Endothelial cell of umbilical vein (primary cell): ENCODE data around the gene FSD2. TPM values are rescaled to one million over a fixed set of nuclear protein-coding genes. Genes with fewer than 3 reads are reported as not detected.

Experiments used
- BruUV-seq: library from RNA; stranded (reverse); fragments of 400-500 nt; replicated peaks from 2 replicates; lab custom pipeline; 2021; lab: Mats Ljungman, UMichigan
- CTCF ChIA-PET: fragments of 300-600, 350-600 bp; sonication (Branson Sonifier 250); formaldehyde crosslinking; loops from one replicate; lab custom pipeline; 2021; ENCODE audit warnings: antibody characterized with exemption, inconsistent platforms; lab: Charles Lee
- POLR2A ChIA-PET: fragments of 300-600, 350-600 bp; sonication (Branson Sonifier 250); formaldehyde crosslinking; loops from one replicate; lab custom pipeline; 2021; ENCODE audit warnings: antibody characterized with exemption, inconsistent platforms; lab: Charles Lee
- DNase-seq: peaks from one replicate; pipeline ENCODE4 v3.0.0-alpha.2; 2011; ENCODE audit warnings: low read depth, low spot score
- FAIRE-seq: peaks from 2 replicates; lab custom pipeline; 2011; peaks lifted over from hg19 to GRCh38; lab: Jason Lieb, UNC
- H2AFZ ChIP-seq: 2 replicates; pipeline ENCODE4 v1.6.0; 2012; ENCODE audit warnings: low read depth, low read length, control low read depth, inconsistent platforms
- H3K27ac ChIP-seq: 2 replicates; pipeline ENCODE4 v1.5.1; 2011; ENCODE audit warnings: low read depth, mild to moderate bottlenecking, control low read depth, low read length, moderate library complexity; ENCODE audit not compliant: insufficient read depth
- H3K27me3 ChIP-seq, 2 experiments: 2 replicates each; pipeline versions ENCODE4 v1.6.0 to v1.6.1; 2011; ENCODE audit warnings: low read length in 2 of 2, mixed read lengths in 1 of 2; ENCODE audit not compliant: control insufficient read depth in 2 of 2, insufficient read depth in 2 of 2
- H3K36me3 ChIP-seq, 2 experiments: 2 replicates in 1 of 2; 3 replicates in 1 of 2; pipeline ENCODE4 v1.5.1; 2011; ENCODE audit warnings: low read length in 2 of 2, mild to moderate bottlenecking in 1 of 2, moderate library complexity in 1 of 2; ENCODE audit not compliant: control insufficient read depth in 2 of 2, insufficient read depth in 2 of 2; ENCODE audit errors: extremely low read depth in 1 of 2
- H3K4me1 ChIP-seq: 3 replicates; pipeline ENCODE4 v1.5.1; 2011; ENCODE audit warnings: mild to moderate bottlenecking, low read length; ENCODE audit not compliant: control insufficient read depth, insufficient read depth; ENCODE audit errors: extremely low read depth
- H3K4me2 ChIP-seq: 2 replicates; pipeline ENCODE4 v1.6.1; 2011; ENCODE audit warnings: low read length, control low read depth, mixed read lengths; ENCODE audit not compliant: insufficient read depth
- H3K4me3 ChIP-seq, 3 experiments: fragments of 200-600 bp in 1 of 3; sonication (generic), shearing (Covaris generic) in 1 of 3; replicated peaks in 1 of 3; 2 replicates each; pipeline ENCODE4 v1.5.1; 2011 to 2016; ENCODE audit warnings: control low read depth in 3 of 3, low read length in 3 of 3, mild to moderate bottlenecking in 2 of 3, inconsistent platforms in 1 of 3, low read depth in 1 of 3, moderate library complexity in 1 of 3; ENCODE audit not compliant: insufficient read depth in 1 of 3
- H3K79me2 ChIP-seq: 2 replicates; pipeline ENCODE4 v1.6.0; 2012; ENCODE audit warnings: low read length, inconsistent platforms; ENCODE audit not compliant: control insufficient read depth, insufficient read depth
- H3K9ac ChIP-seq: replicated peaks from 2 replicates; pipeline ENCODE3; 2011; ENCODE audit warnings: low read length, control low read depth; ENCODE audit not compliant: insufficient read depth; ENCODE audit errors: extremely low read depth
- H3K9me1 ChIP-seq: replicated peaks from 3 replicates; pipeline ENCODE4 v1.6.0; 2011; ENCODE audit warnings: mild to moderate bottlenecking, low read length; ENCODE audit not compliant: control insufficient read depth, insufficient read depth; ENCODE audit errors: extremely low read depth
- H3K9me3 ChIP-seq: replicated peaks from 2 replicates; pipeline ENCODE4 v1.5.1; 2012; ENCODE audit warnings: low read length, inconsistent platforms; ENCODE audit not compliant: control insufficient read depth, insufficient read depth
- H4K20me1 ChIP-seq: replicated peaks from 2 replicates; pipeline ENCODE3; 2011; ENCODE audit warnings: mild to moderate bottlenecking, low read length; ENCODE audit not compliant: control insufficient read depth, insufficient read depth; ENCODE audit errors: extremely low read depth
- FOS ChIP-seq: IDR thresholded peaks from 2 replicates; pipeline ENCODE4 v1.6.1; 2011; ENCODE audit warnings: mild to moderate bottlenecking, low read length, moderate library complexity, borderline replicate concordance; ENCODE audit not compliant: insufficient read depth
- GATA2 ChIP-seq: IDR thresholded peaks from 2 replicates; pipeline ENCODE4 v1.7.0; 2011; ENCODE audit warnings: low read depth, mild to moderate bottlenecking, moderate library complexity, mixed read lengths, low read length; ENCODE audit not compliant: insufficient read length, insufficient read depth
- JUN ChIP-seq: IDR thresholded peaks from 2 replicates; pipeline ENCODE4 v1.6.1; 2011; ENCODE audit warnings: borderline replicate concordance, low read depth; ENCODE audit not compliant: insufficient read length, insufficient read depth
- MYC ChIP-seq: IDR thresholded peaks from one replicate; pipeline ENCODE4 v1.6.1; 2011; ENCODE audit warnings: mild to moderate bottlenecking, low read depth, low read length
- POLR2A ChIP-seq: IDR thresholded peaks from 2 replicates; pipeline ENCODE4 v1.6.1; 2012; ENCODE audit warnings: low read depth, mild to moderate bottlenecking, control low read depth, low read length
- dilution Hi-C: fragments of 300-500 bp; cut with MboI; formaldehyde crosslinking; loops from one replicate; pipeline ENCODE4 v1.15.0; 2019; ENCODE audit warnings: low sequenced_read_pairs; ENCODE audit not compliant: extremely low pct_ligation_motif_present
- intact Hi-C: fragments of 100-400 bp; cut with micrococcal nuclease; formaldehyde crosslinking; loops from one replicate; pipeline ENCODE4 v1.10.0; 2022
- polyA plus RNA-seq, 4 experiments: library from polyadenylated mRNA; depleted of rRNA in 3 of 4; stranded (reverse) in 3 of 4; unstranded in 1 of 4; fragments of >200 nt; gene quantifications; 2 replicates each; pipeline versions ENCODE4 v1.2.1 to v1.2.3, GENCODE V29; 2011 to 2012; ENCODE audit warnings: missing spikeins in 1 of 4
- total RNA-seq: library from RNA; stranded (reverse); gene quantifications from 2 replicates; pipeline ENCODE4 v1.2.3, GENCODE V29; 2021
- TF ChIP-seq, protein P1 (sequence below): IDR thresholded peaks from 2 replicates; pipeline ENCODE4 v1.6.1; 2011; ENCODE audit not compliant: insufficient read depth, insufficient read length
- TF ChIP-seq, protein P2 (sequence below), 2 donors: IDR thresholded peaks; 1 replicate in 1 of 2; 2 replicates in 1 of 2; pipeline ENCODE4 v1.5.1; 2011; ENCODE audit warnings: low read length in 2 of 2, mild to moderate bottlenecking in 2 of 2, moderate library complexity in 2 of 2, control low read depth in 1 of 2, inconsistent platforms in 1 of 2, low read depth in 1 of 2; ENCODE audit not compliant: insufficient read depth in 1 of 2; ENCODE audit errors: extremely low read depth in 1 of 2

Gene FSD2
- total and polyA plus RNA-seq, 2 donors (not counting 3 experiments of a cell fraction or from before 2014, with no cell fraction given) = not detected

- ChIA-PET POLR2A (no interaction called here), CTCF (interaction anchor here (1.2 kb wide), 1 partner anchor 10 kb away, joined by 4 read pairs; no protein-coding TSS in a partner anchor)
- Histone ChIP-seq H4K20me1 (no peaks in the 10 kb centered on the region), H3K9me1 (no peaks in the 10 kb centered on the region), H3K27ac (no peak overlapping the region), H2AFZ (no peak overlapping the region), H3K4me3 (no peak overlapping the region), H3K9ac (no peak overlapping the region), H3K9me3 (no peaks in the 10 kb centered on the region), H3K27me3 (peaks cover 0 to 1% of the 10 kb centered on the region in 2 experiments), H3K4me2 (no peak overlapping the region), H3K36me3 (peaks cover 3 to 14% of the 10 kb centered on the region in 2 experiments), H3K79me2 (no peaks in the 10 kb centered on the region), H3K4me1 (no peaks in the 10 kb centered on the region)
- DNase-seq (no peak), FAIRE-seq (peak; percentile 64)
- no TSS peak for BruUV-seq
- TF ChIP-seq FOS = no peak
- TF ChIP-seq, protein P1, sequence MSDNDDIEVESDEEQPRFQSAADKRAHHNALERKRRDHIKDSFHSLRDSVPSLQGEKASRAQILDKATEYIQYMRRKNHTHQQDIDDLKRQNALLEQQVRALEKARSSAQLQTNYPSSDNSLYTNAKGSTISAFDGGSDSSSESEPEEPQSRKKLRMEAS = no peak
- TF ChIP-seq MYC = no peak
- no peak for TF ChIP-seq JUN
- no peak for TF ChIP-seq POLR2A
- no peak for TF ChIP-seq GATA2
- TF ChIP-seq, protein P2, sequence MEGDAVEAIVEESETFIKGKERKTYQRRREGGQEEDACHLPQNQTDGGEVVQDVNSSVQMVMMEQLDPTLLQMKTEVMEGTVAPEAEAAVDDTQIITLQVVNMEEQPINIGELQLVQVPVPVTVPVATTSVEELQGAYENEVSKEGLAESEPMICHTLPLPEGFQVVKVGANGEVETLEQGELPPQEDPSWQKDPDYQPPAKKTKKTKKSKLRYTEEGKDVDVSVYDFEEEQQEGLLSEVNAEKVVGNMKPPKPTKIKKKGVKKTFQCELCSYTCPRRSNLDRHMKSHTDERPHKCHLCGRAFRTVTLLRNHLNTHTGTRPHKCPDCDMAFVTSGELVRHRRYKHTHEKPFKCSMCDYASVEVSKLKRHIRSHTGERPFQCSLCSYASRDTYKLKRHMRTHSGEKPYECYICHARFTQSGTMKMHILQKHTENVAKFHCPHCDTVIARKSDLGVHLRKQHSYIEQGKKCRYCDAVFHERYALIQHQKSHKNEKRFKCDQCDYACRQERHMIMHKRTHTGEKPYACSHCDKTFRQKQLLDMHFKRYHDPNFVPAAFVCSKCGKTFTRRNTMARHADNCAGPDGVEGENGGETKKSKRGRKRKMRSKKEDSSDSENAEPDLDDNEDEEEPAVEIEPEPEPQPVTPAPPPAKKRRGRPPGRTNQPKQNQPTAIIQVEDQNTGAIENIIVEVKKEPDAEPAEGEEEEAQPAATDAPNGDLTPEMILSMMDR (IDR thresholded peaks at IDR 0.05; ENCODE audit: extremely low read depth in 1 of 2, insufficient read depth in 1 of 2, low read depth in 1 of 2, low read length in 2 of 2) = no peak
- dilution Hi-C loops = no loop called here
- intact Hi-C loops = no loop called here
Observed at GRCh38 chr15:82839136-82839535, 33.3 kb upstream of the FSD2 start.
